ENCODE data around the gene ANKH. TPM values are rescaled to one million over a fixed set of nuclear protein-coding genes. Genes with fewer than 3 reads are reported as not detected.
"Not testable (repeated sequence)": the region's sequence is repeated elsewhere in the genome, so short reads cannot be mapped to it uniquely, and the experiment has no call there.

Gene ANKH
- total RNA-seq, 1 donor from 2014 or later: 6.9 TPM

- DNase-seq (ENCODE audit: low read depth, low spot score): no peak
Measured at GRCh38 chr5:14884062-14884612, 12.6 kb upstream of the ANKH start.

DNA sequence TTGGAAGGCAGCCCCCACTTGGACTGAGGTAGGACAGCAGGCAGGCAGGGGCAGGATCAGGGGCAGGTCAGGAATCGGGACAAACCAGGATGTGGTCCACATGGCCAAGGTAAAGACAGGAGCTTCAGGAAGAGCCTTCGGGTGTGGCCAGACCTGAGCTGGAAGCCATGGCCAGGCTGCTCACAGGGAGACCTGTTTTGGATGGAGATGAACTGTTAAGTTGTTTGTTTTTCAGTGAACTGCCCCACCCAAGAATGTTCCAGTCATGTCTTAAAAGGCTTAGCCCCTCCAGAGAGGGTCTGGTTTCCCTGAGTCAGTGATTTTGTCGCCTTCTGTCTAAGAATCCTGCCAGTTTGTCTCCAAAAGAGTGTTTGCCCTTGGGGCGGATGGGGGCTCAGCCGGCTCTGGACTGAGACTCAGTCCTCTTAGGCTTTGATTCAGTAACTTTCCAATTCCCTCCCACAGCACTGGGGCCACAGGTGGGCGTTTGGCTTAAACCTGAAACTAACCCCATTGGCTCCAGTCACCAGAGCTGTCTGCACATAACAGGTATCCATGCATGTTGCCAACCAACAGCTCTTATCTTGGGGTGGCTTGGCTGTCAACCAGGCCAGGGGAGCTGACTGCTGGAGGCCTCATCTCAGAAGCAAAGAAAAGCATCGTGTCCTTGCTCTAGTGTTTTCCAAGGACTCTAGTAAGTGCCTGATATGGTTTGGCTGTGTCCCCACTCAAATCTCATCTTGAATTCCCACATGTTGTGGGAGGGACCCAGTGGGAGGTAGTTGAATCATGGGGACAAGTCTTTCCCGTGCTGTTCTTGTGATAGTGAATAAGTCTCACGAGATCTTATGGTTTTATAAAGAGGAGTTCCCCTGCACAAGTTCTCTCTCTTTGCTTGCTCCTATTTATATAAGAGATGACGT is 11.3 kb upstream of the ANKH start:
- no peak for DNase-seq (ENCODE audit: low read depth, low spot score)

DNA sequence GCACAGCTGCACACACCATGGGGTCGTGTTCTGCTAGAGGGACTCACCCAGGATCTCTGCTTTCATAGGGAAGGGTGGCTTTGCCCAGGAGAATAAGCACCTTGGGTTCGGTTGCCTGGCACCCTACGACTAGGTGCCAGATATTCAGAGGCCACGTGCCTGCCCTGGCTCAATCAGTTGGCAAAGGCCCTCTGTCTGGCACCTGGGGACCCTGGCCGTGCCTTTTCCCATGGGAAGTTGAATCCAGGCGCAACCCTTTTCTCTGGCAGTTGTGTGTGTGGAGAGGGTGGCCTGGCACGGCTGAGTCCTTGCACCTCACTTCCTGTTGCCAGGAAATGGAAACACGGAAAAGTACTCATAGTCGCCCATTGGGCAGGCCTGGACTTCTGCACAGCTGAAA is 10.2 kb upstream of the ANKH start:
- DNase-seq (ENCODE audit: low read depth, low spot score): no peak

GRCh38 chr5:14880688-14881087 is 9.1 kb upstream of the ANKH start:
- DNase-seq (ENCODE audit: low read depth, low spot score): no peak

DNA sequence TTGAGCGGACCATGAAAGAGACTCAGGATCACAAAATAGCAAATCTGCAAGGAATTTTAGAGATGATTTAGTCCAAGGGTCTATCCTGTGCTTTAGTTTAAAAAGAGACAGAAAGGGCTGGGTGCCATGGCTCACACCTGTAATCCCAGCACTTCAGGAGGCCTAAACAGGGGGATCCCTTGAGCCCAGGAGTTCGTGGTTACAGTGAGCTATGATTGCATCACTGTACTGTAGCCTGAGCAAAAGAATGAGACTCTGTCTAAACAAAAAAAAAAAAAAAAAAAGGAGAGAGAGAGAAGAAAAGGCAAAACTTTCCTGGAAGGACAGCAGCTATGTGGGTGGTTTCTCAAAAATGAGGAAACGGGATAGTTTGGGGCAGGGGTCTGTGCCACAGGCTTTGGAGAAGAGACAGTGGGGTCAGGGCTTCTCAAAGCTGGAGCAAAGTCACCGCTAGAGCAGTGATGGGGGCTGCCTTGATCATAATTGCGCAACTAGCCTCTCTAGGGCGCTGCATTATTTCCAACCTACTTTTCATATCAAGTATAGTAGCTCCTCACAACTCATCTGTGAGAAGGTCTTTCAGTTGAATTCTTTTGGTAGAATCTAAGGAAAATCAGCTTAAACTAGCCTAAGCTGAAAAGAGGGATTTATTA is 8.5 kb upstream of the ANKH start:
- DNase-seq (ENCODE audit: low read depth, low spot score): no peak

DNA sequence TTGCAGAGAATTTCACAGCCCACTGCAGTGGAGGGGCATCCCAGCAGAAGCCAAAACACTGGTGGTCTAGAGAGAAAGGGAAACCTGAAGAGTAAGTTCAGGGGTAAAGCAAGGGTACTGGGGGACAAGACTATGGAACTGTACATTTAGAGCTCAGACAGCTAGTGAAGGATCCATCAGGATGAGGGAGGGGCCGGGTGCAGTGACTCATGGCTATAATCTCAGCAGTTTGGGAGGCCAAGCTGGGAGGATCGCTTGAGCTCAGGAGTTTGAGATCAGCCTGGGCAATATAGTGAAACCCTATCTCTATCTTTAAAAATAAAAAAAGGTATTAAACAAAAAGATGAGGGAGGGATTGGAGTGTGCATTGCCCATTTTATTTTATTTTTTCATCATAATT is 7.8 kb upstream of the ANKH start:
- DNase-seq (ENCODE audit: low read depth, low spot score): no peak

- not testable (repeated sequence) for DNase-seq (ENCODE audit: low read depth, low spot score)
Measured at GRCh38 chr5:14878192-14878591, 6.6 kb upstream of the ANKH start.

DNA sequence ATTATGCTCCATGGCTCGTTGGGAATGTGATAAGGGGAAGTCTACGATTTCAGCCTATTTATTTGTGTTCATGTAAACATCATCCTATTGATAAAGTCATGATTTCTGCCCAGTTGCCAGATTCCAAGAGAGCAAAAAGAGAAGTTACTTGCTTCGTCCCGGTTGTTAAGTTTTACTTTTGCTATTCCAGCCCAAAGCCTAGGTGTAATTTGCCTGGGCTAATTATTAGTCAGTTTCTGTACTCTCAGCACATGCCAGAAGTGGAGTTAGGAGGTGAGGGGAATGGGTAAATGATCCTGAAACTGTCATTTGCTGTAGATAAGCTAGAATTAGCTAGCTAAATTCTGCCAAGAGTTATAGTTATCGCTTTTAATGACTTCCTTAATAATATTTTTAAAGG is 4.5 kb upstream of the ANKH start:
- no peak for DNase-seq (ENCODE audit: low read depth, low spot score)

DNA sequence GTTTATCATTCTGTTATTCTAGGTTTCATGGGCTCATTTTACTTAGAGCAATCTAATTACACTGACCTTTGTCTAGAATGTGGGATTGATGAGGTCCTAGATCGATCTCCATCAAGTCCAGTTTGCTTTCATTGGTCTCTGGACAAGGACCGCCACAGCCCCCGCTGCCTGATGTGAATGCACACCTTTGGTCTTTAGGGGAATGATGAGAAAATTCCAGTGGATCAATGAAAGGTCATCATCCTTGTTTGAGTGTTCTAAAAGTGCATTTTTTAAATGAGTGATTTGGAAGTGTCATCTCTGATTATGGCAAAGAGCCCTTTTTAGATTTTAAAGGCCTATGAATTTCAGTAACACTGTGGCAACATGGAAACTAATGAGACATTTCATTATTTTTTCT is 2.2 kb upstream of the ANKH start:
- no peak for DNase-seq (ENCODE audit: low read depth, low spot score)

DNA sequence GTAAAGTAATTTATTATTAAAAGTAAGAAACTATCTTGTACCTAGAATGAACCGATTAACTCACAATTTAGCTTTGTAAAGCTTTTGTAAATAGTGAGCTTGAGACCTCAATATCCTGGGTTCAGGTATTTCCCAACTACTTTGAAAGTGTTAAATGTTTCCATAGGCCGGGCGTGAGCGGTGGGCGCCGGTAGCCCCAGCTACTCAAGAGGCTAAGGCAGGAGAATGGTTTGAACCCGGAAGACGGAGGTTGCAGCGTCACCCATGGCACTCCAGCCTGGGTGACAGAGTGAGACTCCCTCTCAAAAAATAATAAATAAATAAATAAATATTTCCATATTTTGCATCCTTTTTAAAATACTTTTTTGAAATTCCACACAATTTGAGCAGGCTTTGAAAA is 1.5 kb upstream of the ANKH start:
- no peak for DNase-seq (ENCODE audit: low read depth, low spot score)

GRCh38 chr5:14872070-14872989 is 752 bp upstream of the ANKH start:
- no peak for DNase-seq (ENCODE audit: low read depth, low spot score)

DNA sequence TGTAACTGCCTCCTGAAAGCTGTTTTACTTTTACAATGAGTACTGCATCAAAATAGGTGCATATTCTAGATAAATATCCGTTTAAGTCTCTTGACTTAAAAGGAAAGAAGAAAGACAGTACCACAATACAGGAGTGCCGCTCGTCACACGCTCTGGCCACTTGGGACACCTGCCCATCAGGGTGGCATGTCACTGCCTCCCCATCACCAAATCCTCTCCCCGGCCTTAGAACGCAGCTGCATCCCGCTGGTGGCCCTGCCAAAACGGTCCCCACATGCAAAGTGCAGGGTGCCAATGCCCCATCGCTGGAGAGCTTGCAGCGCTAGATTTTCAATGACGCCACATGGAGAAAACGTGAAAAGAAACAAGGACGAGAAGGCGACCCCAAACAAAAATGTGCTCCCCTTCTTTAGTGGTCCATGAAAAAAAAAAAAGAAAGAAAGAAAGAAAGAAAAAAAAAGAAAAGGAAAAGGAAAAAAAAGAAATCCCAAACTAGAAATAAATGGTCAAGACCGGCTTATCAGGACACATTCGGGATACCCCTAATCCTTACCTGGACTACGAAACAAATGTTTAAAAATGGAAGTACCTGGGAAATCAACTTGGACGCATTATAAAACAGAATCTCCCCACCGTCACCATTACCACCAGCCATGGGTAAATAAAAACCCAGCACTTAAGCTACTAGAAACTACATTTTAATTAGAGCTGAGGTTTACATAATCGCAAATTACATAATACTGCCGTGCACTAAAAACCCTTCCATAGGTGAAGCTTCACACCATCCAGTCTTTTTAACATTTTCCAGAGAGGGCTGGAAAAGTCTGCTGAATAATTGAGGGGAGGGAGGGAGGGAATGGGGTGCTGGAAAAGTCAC is 1.0 kb downstream of the ANKH start:
- no peak for DNase-seq (ENCODE audit: low read depth, low spot score)

DNA sequence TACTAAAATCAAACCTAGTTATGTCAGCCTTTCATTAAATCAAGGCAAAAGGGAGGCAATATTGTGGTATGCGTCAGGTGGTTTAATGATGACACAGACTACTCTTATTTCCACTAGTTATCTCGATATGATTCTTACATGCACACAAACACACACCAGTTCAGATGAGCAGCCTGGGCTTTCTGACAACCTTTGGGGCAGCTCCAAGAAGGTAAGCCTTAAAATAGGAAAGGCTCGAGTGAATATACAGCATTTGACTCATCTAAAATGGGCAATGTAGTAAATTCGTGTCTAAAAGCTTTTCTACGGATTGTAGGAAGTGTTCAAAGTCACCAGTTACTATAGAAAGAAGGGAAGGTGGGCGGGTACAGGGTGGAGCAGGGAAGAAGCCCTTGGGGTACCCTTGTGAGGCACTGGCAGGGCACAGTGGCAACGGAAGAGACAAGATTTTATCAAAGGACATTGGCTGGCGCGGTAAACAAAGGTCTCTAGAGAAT is 1.9 kb downstream of the ANKH start:
- no peak for DNase-seq (ENCODE audit: low read depth, low spot score)

- no peak for DNase-seq (ENCODE audit: low read depth, low spot score)
Measured at GRCh38 chr5:14869233-14869632, 2.3 kb downstream of the ANKH start.

GRCh38 chr5:14868771-14869170 is 2.8 kb downstream of the ANKH start:
- no peak for DNase-seq (ENCODE audit: low read depth, low spot score)

GRCh38 chr5:14864181-14864812 is 7.3 kb downstream of the ANKH start:
- DNase-seq (ENCODE audit: low read depth, low spot score): no peak

GRCh38 chr5:14863105-14863504 is 8.5 kb downstream of the ANKH start:
- DNase-seq (ENCODE audit: low read depth, low spot score): no peak

- no peak for DNase-seq (ENCODE audit: low read depth, low spot score)
Measured at GRCh38 chr5:14861123-14861765, 10.3 kb downstream of the ANKH start.

DNA sequence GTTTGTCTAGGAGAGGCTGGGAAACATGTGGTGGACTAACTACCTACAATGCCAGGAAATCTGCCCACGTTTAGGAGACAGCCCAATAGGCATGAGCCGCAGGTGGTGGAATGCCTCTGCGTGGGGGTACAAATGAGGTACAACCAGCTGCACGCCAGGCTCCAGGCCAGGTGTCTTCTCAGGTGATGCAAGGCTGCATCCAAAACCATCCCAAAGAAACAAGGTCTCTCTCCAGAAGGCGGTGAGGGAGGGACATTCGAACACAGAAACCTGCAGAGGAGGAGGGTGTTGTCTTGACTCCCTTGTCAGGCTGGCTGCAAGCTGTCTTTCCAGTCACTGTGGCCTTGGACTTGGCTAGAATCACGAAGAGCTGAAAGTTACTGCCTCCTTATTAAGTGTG is 11.6 kb downstream of the ANKH start:
- no peak for DNase-seq (ENCODE audit: low read depth, low spot score)

All from pulmonary artery endothelial cell (primary cell).